B cell (primary cell): ENCODE data around the gene AFG1L. TPM values are rescaled to one million over a fixed set of nuclear protein-coding genes. Genes with fewer than 3 reads are reported as not detected.

Experiments used
- ATAC-seq: fragments of 200-7000 bp; cut with Tn5 transposase; one replicate; pipeline ENCODE4 v1.10.0; 2021; ENCODE audit warnings: low read depth, mild to moderate bottlenecking, moderate number of reproducible peaks, moderate library complexity
- CTCF ChIA-PET: fragments of 350-600 bp; sonication (Branson Sonifier 250); formaldehyde crosslinking; loops from one replicate; lab custom pipeline; 2021; ENCODE audit warnings: antibody characterized with exemption, inconsistent platforms; lab: Charles Lee
- POLR2A ChIA-PET: fragments of 350-600 bp; sonication (Branson Sonifier 250); formaldehyde crosslinking; loops from one replicate; lab custom pipeline; 2021; ENCODE audit warnings: antibody characterized with exemption; lab: Charles Lee
- DNase-seq: peaks from one replicate; pipeline ENCODE4 v3.0.0; 2013
- H2AFZ ChIP-seq: 2 replicates; pipeline ENCODE4 v1.6.1; 2012; ENCODE audit warnings: mild to moderate bottlenecking, low read depth, low read length; ENCODE audit not compliant: insufficient read depth, poor library complexity, severe bottlenecking
- H3K27ac ChIP-seq, 2 donors: 1 replicate in 1 of 2; 2 replicates in 1 of 2; pipeline ENCODE4 v1.5.1; 2012 to 2013; ENCODE audit warnings: low read length in 2 of 2, mild to moderate bottlenecking in 2 of 2, moderate library complexity in 1 of 2
- H3K27me3 ChIP-seq, 4 experiments: fragments of 200-600 bp in 1 of 4; sonication (generic) in 1 of 4; replicated peaks in 1 of 4; 1 replicate in 2 of 4; 2 replicates in 2 of 4; pipeline versions ENCODE4 v1.6.1 to v1.7.0; 2013 to 2016; ENCODE audit warnings: low read length in 3 of 4, mild to moderate bottlenecking in 2 of 4, mixed read lengths in 1 of 4, moderate library complexity in 1 of 4; ENCODE audit not compliant: insufficient read depth in 4 of 4, control insufficient read depth in 3 of 4; ENCODE audit errors: control extremely low read depth in 1 of 4
- H3K36me3 ChIP-seq, 2 experiments: replicated peaks in 1 of 2; 1 replicate in 1 of 2; 2 replicates in 1 of 2; pipeline versions ENCODE4 v1.6.1 to v1.7.1; 2013; ENCODE audit warnings: low read length in 1 of 2; ENCODE audit not compliant: insufficient read depth in 2 of 2, control insufficient read depth in 1 of 2; ENCODE audit errors: control extremely low read depth in 1 of 2, extremely low read depth in 1 of 2
- H3K4me1 ChIP-seq, 2 donors: fragments of 200-600 bp in 1 of 2; sonication (generic) in 1 of 2; 1 replicate in 1 of 2; 2 replicates in 1 of 2; pipeline versions ENCODE4 v1.5.1 to v1.6.1; 2013 to 2017; ENCODE audit warnings: low read length in 2 of 2; ENCODE audit not compliant: control insufficient read depth in 2 of 2, insufficient read depth in 2 of 2
- H3K4me2 ChIP-seq: replicated peaks from 2 replicates; pipeline ENCODE3; 2012; ENCODE audit warnings: mild to moderate bottlenecking, low read depth, low read length; ENCODE audit not compliant: poor library complexity, severe bottlenecking
- H3K4me3 ChIP-seq, 5 experiments: fragments of 200-600 bp in 1 of 5; sonication (generic) in 1 of 5; 1 replicate in 3 of 5; 2 replicates in 2 of 5; pipeline versions ENCODE4 v1.5.1 to v1.7.0; 2011 to 2016; ENCODE audit warnings: low read length in 4 of 5, mild to moderate bottlenecking in 4 of 5, low read depth in 2 of 5, control low read depth in 1 of 5, moderate library complexity in 1 of 5; ENCODE audit not compliant: insufficient read depth in 1 of 5; ENCODE audit errors: control extremely low read depth in 1 of 5, extremely low read depth in 1 of 5
- H3K79me2 ChIP-seq: fragments of 200-600 bp; sonication (generic); one replicate; pipeline ENCODE4 v1.6.0; 2016; ENCODE audit warnings: low read length; ENCODE audit not compliant: control insufficient read depth, insufficient read depth
- H3K9ac ChIP-seq: fragments of 200-600 bp; sonication (generic); 2 replicates; pipeline ENCODE4 v1.6.1; 2017; ENCODE audit warnings: mild to moderate bottlenecking, low read length, moderate library complexity
- H3K9me3 ChIP-seq, 3 donors: one replicate each; pipeline versions ENCODE4 v1.6.1 to v1.7.1; 2013; ENCODE audit warnings: low read length in 2 of 3; ENCODE audit not compliant: control insufficient read depth in 2 of 3, insufficient read depth in 1 of 3; ENCODE audit errors: control extremely low read depth in 1 of 3
- H4K20me1 ChIP-seq: 2 replicates; pipeline ENCODE4 v1.6.0; 2012; ENCODE audit warnings: mild to moderate bottlenecking, low read length; ENCODE audit not compliant: insufficient read depth, control insufficient read depth, poor library complexity, severe bottlenecking
- H3K27ac Mint-ChIP-seq: one replicate; pipeline ENCODE4 v1.8.0; 2021; ENCODE audit warnings: mixed read lengths
- H3K27me3 Mint-ChIP-seq: one replicate; pipeline ENCODE4 v1.8.0; 2021; ENCODE audit warnings: mixed read lengths
- H3K4me1 Mint-ChIP-seq: one replicate; pipeline ENCODE4 v1.8.0; 2021; ENCODE audit warnings: mixed read lengths
- H3K4me3 Mint-ChIP-seq: one replicate; pipeline ENCODE4 v1.8.0; 2021; ENCODE audit warnings: mixed read lengths
- H3K9me3 Mint-ChIP-seq: one replicate; pipeline ENCODE4 v1.8.0; 2022; ENCODE audit warnings: mixed read lengths; ENCODE audit not compliant: insufficient read depth
- EZH2 ChIP-seq: IDR thresholded peaks from 2 replicates; pipeline ENCODE4 v1.6.1; 2012; ENCODE audit warnings: borderline replicate concordance, low read depth, mild to moderate bottlenecking, moderate library complexity, low read length; ENCODE audit not compliant: insufficient read depth, poor library complexity, severe bottlenecking
- WGBS: methylation state at CpG from one replicate; pipeline ENCODE4 v1.1.5; 2013; ENCODE audit warnings: missing lambda C conversion rate; ENCODE audit not compliant: insufficient coverage; 5-methylcytosine and 5-hydroxymethylcytosine counted together
- intact Hi-C: fragments of 100-400 bp; cut with micrococcal nuclease; formaldehyde crosslinking; loops from one replicate; pipeline ENCODE4 v1.10.0; 2022
- polyA plus RNA-seq: library from polyadenylated mRNA; depleted of rRNA; stranded (reverse); fragments of >200 nt; gene quantifications from 2 replicates; pipeline ENCODE4 v1.2.3, GENCODE V29; 2012
- total RNA-seq, 2 donors: library from RNA; stranded (reverse); fragments of 120-200 nt in 1 of 2; gene quantifications; 1 replicate in 1 of 2; 2 replicates in 1 of 2; pipeline versions ENCODE4 v1.2.3 to v1.2.4, GENCODE V29; 2013 to 2022
- TF ChIP-seq, protein P1 (sequence below): fragments of 200-600 bp; IDR thresholded peaks from one replicate; pipeline ENCODE4 v1.8.0; 2022; ENCODE audit warnings: antibody characterized with exemption, mild to moderate bottlenecking

The AFG1L gene
- total and polyA plus RNA-seq, 2 donors (not counting 1 experiment from before 2014, with no cell fraction given) = 1.8 to 14.2 TPM

DNA sequence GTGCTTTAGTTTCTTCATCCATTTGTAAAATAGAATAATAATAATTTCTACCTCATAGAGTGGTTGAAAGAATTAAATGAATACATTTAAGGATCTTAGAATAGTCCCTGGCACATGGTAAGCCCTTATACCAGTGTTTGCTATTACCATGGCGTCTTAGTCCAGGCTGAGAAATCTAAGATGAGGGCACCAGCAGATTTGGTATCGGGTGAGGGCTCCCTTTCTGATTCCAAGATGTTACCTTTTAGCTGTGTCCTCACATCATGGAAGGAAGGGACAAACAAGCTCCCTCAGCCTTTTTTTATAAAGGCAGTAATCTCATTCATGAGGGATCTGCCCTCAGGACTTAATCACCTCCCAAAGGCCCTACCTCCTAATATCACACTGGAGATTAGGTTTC lies 141.9 kb downstream of the AFG1L start:
- no peak for ATAC-seq
- CTCF ChIA-PET = no interaction called here

DNA sequence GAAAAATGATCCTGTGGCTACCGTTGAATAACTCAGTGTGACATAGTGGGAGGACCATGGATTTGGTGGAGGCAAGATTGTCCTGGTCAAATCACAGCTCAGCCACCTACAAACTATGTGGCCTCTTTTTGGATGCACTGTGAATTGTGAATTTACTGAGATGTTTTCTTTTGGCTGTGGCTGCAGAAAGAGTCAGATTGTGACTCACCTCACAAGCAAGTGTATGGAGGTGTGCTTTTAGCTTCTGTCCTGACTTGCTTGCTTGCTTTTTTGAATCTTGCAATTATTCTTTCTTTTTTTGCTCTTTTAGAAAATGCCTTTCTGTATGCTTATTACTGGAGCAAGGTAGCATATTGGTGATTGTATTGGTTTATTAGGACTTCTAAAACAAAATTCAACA lies 143.0 kb downstream of the AFG1L start:
- TF ChIP-seq, protein P1, sequence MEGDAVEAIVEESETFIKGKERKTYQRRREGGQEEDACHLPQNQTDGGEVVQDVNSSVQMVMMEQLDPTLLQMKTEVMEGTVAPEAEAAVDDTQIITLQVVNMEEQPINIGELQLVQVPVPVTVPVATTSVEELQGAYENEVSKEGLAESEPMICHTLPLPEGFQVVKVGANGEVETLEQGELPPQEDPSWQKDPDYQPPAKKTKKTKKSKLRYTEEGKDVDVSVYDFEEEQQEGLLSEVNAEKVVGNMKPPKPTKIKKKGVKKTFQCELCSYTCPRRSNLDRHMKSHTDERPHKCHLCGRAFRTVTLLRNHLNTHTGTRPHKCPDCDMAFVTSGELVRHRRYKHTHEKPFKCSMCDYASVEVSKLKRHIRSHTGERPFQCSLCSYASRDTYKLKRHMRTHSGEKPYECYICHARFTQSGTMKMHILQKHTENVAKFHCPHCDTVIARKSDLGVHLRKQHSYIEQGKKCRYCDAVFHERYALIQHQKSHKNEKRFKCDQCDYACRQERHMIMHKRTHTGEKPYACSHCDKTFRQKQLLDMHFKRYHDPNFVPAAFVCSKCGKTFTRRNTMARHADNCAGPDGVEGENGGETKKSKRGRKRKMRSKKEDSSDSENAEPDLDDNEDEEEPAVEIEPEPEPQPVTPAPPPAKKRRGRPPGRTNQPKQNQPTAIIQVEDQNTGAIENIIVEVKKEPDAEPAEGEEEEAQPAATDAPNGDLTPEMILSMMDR = no peak
- TF ChIP-seq EZH2 = no peak
- H3K9me3 Mint-ChIP-seq = no peaks in the 10 kb centered on the region
- no peak overlapping the region for H2AFZ ChIP-seq
- H3K79me2 ChIP-seq = no peaks in the 10 kb centered on the region
- no peaks in the 10 kb centered on the region for H4K20me1 ChIP-seq
- H3K27ac ChIP-seq = no peak overlapping the region
- H3K4me2 ChIP-seq = no peak overlapping the region
- H3K27ac Mint-ChIP-seq = no peak overlapping the region
- WGBS = no CpG with 5 or more reads among the region's 1 CpG
- no peaks in the 10 kb centered on the region for H3K9me3 ChIP-seq
- CTCF ChIA-PET = no interaction called here
- POLR2A ChIA-PET = no interaction called here
- DNase-seq = no peak
- no peaks in the 10 kb centered on the region for H3K27me3 ChIP-seq
- no peak overlapping the region for H3K4me3 ChIP-seq
- H3K9ac ChIP-seq = no peak overlapping the region
- no peak for ATAC-seq
- H3K4me3 Mint-ChIP-seq = no peak overlapping the region
- intact Hi-C loops = no loop called here
- no peaks in the 10 kb centered on the region for H3K4me1 ChIP-seq
- no peaks in the 10 kb centered on the region for H3K27me3 Mint-ChIP-seq
- H3K4me1 Mint-ChIP-seq = no peaks in the 10 kb centered on the region
- no peaks in the 10 kb centered on the region for H3K36me3 ChIP-seq

More for the DNA sequence above, 141.9 kb downstream of the AFG1L start:
- H2AFZ ChIP-seq = no peak overlapping the region
- Mint-ChIP-seq H3K4me1 (no peaks in the 10 kb centered on the region), H3K9me3 (no peaks in the 10 kb centered on the region), H3K4me3 (no peak overlapping the region), H3K27me3 (no peaks in the 10 kb centered on the region), H3K27ac (no peak overlapping the region)
- H3K27ac ChIP-seq = no peak overlapping the region
- TF ChIP-seq, protein P1 = no peak
- no peak for TF ChIP-seq EZH2
- H4K20me1 ChIP-seq = no peaks in the 10 kb centered on the region
- H3K79me2 ChIP-seq = no peaks in the 10 kb centered on the region
- 100% methylated on average over 2 of the region's 2 CpGs for WGBS
- H3K9ac ChIP-seq = no peak overlapping the region
- DNase-seq = no peak
- intact Hi-C loops = no loop called here
- H3K36me3 ChIP-seq = no peaks in the 10 kb centered on the region
- H3K9me3 ChIP-seq = no peaks in the 10 kb centered on the region
- no peak overlapping the region for H3K4me2 ChIP-seq
- POLR2A ChIA-PET = no interaction called here
- no peaks in the 10 kb centered on the region for H3K27me3 ChIP-seq
- H3K4me3 ChIP-seq = no peak overlapping the region
- H3K4me1 ChIP-seq = no peaks in the 10 kb centered on the region
